ENCODE results near the gene SSX2IP.

Gene SSX2IP

DNA sequence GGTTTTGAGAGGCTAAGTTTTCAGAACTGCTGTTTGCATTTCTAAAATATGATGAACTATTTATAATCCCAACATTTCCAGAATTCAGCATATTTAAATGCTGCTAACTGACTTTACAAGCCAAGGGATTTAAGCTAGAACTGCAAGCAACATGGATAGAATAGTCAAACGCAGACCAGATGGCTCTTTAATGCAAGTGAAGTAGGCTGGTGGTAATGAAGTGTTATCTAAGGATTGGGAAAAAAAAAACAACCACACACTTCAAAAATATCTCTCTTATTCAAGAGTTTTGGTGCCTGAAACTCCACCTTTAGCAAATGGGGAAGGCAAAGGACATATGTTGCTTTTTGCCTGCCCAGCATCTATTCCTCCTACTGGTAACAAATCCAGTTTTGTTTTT lies 20.9 kb upstream of the SSX2IP start:
- DNase-seq (ENCODE audit: low read depth): no peak

GRCh38 chr1:84709131-84709530 lies 18.9 kb upstream of the SSX2IP start:
- no peak for DNase-seq (ENCODE audit: low read depth)

- DNase-seq (ENCODE audit: low read depth): no peak
These were observed 17.8 kb upstream of the SSX2IP start for GRCh38 chr1:84708031-84708430.

GRCh38 chr1:84705513-84705912 lies 15.3 kb upstream of the SSX2IP start:
- DNase-seq (ENCODE audit: low read depth): no peak

GRCh38 chr1:84704872-84705417 lies 14.7 kb upstream of the SSX2IP start:
- no peak for DNase-seq (ENCODE audit: low read depth)

DNA sequence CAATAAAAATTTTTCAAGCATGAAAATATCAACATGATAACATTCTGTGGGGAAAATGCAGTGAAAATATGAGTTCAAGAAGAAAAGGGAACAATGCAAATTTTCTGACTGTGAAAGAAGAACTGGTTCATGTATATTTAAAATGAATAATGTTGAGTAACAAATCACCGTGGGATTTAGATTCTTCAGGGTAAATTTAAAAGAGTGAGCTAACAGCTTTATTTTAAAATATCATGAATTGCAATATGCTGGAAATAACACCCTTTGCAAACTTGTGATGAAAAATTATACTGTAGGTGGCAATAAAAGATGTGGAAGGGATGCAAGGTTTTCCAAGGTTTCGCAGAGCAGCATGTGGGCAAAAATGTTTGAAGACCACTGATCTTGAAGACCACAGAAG lies 13.2 kb upstream of the SSX2IP start:
- no peak for DNase-seq (ENCODE audit: low read depth)

DNA sequence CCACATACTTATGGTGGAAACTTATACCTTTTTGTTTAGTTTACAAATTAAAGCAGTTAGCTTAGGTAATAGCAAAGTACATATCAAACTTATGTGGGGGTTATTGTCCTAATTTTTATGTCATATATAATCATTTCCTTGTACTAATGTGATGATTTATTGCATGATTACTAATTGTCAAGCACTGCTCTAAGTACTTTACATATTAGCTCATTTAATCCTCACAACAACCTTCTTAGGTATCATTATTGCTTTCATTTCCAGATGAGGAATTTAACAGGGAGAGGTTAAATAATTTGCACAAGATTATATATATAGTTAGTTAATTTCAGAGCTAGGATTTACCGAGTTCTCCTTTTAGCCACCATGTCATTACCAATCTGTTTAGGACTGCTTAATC lies 11.9 kb upstream of the SSX2IP start:
- DNase-seq (ENCODE audit: low read depth): no peak

GRCh38 chr1:84701376-84701775 lies 11.1 kb upstream of the SSX2IP start:
- DNase-seq (ENCODE audit: low read depth): no peak

GRCh38 chr1:84700070-84700469 lies 9.8 kb upstream of the SSX2IP start:
- no peak for DNase-seq (ENCODE audit: low read depth)

DNA sequence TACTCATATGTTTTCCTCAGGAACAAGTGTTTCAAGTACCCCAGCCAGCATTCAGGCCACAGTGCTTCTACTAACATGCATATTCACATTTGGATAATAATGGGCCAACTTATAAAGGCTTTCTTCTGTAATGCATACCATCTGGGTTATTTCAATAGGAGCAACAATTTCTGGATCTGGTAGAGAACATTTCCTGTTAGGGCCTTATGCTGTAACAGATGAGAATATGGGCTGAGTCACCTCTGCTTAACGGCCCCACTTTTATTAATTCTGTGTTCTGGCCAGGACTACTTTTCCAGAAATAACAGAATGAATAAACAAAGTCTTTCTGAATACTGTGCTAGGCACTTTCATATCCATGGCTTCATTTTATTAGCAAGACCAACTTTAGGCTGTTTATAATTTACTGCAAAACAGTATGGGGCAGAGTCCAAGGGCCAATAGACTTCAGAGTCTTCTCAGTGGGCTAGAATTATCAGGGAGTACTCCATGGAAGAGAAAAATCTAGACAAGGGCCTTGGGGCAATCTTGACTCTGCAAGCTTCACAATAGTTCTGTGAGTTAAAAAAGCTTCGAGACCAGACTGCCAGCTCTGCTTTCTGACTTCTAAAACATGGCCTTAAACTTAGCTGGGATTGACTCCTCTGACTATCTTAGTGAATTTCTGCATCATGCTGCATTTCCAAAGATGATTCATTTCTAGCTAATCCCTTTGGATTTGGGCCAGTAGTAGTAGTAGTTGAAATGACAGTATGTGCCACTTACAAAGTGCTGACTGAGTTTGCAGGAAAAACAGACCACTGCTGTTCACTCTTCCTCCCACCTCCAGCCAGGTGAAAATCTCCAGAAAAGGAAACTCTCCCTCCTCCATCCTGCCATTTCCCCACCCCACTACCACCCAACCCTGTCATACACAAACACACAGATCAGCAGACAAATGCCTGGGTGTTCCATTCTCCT lies 8.2 kb upstream of the SSX2IP start:
- peak; percentile 84 for DNase-seq (ENCODE audit: low read depth)

- no peak for DNase-seq (ENCODE audit: low read depth)
These were observed 3.5 kb upstream of the SSX2IP start for GRCh38 chr1:84693785-84694184.

- DNase-seq (ENCODE audit: low read depth): no peak
These were observed 2.7 kb upstream of the SSX2IP start for GRCh38 chr1:84693005-84693404.

- DNase-seq (ENCODE audit: low read depth): no peak
These were observed 2.1 kb upstream of the SSX2IP start for GRCh38 chr1:84692391-84692790.

DNA sequence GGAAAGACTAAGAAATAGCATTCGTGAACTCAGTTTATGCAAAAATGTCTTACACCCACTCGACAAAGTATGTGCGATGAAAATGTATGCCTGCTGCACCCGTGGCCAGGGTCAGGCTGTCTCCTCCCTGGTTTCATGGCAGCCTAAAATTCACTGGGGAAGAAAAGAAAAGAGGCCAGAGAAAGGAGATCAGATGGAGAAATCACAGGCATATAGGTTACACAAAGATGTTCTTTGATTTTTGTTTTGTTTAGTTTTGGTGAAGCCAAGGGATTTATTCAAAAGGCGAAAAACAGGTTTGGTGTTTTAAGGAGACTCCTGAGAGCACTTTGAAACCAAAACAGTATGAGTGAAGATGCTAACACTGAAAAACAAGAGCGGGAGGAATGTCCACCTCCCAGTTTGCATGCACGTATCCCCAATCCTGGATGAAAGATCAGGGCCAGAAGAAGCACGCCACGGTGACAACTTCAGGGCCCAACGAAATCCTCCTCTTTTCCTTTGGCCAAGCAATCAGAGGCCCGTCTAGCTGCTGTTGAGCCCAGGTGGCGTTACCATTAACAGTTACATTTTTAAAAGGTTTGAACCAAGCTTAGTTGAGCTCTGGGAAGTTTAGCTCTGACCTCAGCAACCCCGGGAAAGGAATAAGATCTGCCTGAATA lies 992 bp upstream of the SSX2IP start:
- DNase-seq (ENCODE audit: low read depth): no peak

- no peak for DNase-seq (ENCODE audit: low read depth)
These were observed 506 bp downstream of the SSX2IP start for GRCh38 chr1:84689514-84690396.

DNA sequence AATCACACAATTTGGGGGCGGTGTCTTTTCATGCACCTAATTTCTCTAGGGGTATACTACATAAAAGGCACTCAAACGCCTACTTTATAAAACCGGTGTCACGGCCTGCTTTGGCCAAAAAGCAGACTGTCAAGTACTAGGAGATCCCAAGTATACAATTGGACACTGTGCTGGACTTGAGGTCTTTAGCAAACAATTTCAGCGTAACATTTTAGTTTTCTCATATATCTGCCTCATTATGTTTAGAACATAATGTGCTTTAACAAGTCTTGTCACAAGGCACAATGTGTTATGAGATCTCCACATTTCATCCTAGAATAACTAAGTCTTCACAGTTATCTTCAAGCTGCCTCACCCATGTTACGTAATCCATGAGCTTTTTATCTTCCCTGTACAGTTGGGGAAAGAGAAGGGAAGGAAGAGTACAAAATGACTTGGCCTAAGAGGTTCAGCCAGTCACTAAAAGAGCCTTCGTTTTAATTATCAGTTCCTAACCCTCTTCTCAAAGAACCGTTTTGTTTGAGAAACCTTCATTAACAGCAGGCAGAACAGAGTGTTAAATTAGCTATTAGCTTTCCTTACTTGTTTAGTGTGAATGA lies 1.7 kb downstream of the SSX2IP start:
- no peak for DNase-seq (ENCODE audit: low read depth)

DNA sequence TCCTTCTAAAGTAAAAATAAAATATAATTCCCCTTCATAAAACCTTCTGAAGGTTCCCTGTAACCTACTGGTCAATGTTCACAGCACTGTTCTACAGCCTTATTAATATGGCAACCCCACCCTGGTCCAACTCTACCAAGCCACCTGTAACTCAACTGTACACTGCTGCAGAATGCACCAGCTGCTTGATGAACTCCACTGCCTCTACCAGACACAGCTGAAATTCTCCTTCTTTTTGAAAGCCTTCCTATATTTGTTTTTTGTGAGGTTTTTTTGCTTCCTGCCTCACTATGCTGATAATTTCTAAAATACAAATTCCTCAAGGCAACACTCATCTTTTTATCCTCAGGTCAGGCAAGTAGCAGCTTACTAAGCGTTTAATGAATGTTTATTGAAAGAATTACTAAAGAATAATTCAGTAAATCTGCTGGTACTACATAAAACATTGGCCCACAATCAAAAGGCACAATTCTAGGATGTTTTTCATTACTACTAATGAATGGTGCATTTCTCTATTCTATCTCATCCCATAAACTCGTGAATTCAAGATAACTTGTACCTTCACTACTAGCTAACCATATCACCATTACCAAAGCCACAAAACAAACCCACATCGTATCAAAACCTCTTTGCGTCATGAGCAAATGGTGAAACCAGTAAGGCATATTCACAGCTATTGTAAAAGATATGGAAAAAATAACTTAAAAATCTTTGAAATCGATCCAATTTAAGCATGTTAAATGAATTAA lies 2.4 kb downstream of the SSX2IP start:
- no peak for DNase-seq (ENCODE audit: low read depth)

- DNase-seq (ENCODE audit: low read depth): no peak
These were observed 4.0 kb downstream of the SSX2IP start for GRCh38 chr1:84686223-84686622.

GRCh38 chr1:84683508-84683907 lies 6.8 kb downstream of the SSX2IP start:
- no peak for DNase-seq (ENCODE audit: low read depth)

DNA sequence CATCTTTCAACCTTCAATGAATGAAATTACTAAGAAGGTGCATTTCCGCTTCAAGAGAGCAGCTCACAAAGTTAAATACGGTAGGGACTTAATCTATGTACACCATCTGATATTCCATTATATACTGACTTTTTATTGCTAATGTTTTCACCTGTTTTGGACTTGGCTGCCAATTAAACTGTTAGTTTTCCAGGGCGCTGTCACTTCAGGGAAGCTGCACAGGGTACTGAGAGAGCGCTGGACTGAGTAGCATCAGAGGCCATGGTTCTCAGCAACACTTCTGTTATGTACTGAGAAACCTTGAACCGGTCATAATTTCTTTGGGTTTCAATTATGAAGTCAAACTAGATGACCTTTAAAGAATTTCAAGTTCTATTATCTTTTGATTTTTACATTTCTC lies 8.2 kb downstream of the SSX2IP start:
- DNase-seq (ENCODE audit: low read depth): no peak

Measured in GM04504 (cell line).